HG03108 (cell line): ENCODE measurements around the gene OAF.

Source experiments
- ATAC-seq: cut with Tn5 transposase; IDR thresholded peaks from one replicate; pipeline ENCODE4 v1.9.1; 2021; ENCODE audit warnings: moderate library complexity; ENCODE audit not compliant: unreplicated experiment

OAF gene

DNA sequence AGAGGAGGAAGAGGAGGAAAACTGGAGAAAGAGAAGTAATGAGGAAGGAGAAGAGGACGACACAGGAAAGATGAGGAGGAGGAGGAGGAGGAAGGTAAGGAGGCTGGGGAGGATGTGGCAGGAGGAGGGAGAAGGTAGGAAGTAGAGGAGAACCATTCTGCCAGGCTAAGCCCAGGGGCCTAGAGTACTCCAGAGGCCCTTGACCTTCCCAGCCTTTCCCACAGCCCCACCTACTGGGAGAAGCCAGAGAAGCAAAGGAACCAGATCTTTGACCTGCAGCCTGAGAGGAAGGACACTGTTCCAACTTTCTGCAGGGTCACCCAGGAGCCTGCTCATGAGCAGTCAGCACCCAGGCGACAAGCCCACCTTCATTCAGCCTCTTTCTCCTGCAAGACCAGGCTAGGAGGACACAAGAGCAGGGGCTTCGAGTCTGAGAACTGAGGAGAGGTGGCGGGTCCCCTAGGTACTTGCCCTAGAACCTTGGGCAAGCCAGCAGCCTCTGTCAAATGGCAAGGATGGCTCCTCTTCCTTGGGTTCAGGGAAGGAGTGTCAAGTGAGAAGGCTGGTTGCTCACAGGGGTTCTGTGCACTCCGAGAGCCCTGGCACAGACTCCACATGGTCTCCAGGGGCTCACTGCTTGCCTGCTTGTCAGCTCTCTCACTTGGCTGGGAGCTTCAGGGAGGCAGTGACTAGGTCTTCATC, 27.9 kb upstream of the OAF start:
- ATAC-seq = no peak

DNA sequence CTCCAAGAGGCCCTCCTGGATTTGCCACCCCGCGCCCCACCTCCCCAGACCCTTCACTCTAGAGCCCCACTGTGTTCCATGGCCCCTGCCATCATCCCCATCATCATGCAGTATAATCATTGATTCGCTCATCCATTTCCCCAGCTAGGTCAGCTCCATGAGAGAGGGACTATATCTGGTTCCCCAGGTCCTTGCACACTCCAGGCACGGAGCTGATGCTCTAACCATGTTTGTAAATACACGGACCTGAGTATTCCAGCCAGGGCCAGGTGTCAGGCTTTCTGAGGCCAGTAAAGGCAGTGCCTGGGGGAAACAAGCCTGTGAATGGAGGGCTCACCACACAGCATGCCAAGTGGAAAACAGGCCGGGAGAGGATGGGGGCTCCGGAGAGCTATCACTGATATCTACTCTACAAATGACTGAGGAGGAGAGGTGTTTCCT, 27.1 kb upstream of the OAF start:
- ATAC-seq = no peak

DNA sequence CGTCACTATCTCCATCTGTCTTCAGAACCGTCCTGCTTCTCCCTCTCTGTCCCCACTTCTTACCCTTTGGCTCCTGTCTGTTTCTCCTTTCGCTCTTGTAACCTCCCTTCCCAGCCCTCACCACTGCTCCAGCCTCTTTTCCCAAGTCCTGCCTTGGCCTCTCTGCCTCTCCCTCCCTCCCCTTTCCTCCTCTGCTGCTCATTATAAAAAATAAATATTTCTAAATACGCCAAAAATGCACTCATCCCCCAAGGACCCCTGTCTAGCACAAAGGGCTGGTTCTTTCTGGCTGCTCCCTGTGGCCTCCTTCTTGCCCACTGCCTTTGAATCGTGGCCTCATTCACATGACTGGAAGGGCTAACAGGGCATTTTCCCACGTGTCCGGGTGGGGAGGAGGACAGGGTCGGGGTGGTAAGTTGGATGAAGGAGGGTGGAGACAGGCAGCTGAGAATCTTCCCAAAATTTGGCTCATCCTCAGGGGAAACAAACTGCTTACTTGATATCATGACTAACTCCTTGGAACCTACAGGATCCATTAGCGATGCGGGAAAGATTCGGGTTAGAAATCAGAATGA, 26.4 kb upstream of the OAF start:
- ATAC-seq = no peak

DNA sequence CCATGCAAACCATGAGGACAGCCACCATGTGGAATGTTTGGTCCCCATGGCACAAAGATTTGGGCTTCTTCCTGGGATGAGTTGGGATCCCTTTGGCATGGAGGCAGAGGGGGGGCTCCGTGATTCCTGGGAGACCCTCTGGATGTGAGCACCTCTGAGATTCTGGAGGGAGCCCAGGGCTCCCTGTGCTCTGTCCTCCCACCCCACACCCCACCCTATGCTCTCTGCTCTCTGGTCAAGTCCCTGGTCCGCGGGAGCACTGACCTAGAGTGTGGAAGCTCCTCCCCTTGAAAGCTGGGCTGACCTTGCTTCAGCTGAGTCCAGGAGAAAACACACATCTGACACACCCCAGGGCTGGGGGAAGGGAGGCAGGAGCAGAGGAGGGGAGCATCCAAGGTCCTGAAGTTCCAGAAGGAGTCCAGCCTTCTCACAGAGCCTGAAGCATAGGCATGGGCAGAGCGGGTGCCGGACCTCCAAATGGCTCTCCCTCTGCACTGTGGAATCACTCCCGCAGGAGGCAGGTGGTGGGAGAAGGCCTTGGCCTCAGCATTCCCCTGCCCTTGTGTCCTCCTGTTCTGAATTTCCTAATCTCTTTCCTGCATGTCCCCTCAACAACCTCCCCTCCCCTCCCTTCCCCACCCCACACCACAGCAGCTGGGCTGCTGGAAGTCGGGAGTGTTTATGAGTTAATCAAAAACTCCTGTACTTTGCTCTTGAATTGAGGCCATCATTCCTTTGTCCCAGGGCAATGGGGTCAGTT, 25.7 kb upstream of the OAF start:
- ATAC-seq = no peak

DNA sequence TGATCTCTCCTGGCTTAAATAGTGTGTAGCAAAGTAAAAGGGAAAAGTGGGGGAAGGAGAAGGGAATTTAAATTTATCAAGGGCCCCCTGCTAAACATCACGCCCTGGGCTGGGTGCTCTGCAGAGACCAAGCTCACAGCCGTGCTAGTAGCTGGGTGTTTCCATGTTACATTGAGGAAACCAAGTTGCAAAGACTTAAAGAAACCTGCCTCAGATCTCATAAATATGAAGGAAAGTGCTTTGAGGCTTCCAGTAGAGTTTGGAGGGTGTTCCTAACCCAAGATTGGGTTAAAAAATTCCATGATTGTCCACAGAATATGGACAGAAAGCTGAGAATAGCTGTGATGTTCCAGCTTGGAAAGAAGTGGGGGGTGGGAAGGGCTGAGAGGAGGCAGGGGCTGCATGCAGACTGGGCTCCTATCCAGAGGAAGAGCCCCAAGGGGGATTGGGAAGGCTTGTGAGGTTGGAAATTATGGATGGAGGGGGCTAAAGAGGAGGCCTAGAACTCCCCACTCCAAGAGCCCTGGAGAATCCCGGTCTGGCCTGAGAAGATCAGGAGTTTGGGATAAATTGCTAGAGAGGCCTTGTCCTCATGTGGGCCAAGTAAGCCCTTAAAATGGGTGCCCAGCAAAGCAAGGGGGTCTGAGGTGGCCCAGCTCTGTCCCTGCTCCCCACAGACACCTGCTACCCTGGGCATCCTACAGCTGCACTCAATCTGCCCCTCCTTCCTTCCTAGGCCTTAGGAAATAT, 25.0 kb upstream of the OAF start:
- ATAC-seq = no peak

DNA sequence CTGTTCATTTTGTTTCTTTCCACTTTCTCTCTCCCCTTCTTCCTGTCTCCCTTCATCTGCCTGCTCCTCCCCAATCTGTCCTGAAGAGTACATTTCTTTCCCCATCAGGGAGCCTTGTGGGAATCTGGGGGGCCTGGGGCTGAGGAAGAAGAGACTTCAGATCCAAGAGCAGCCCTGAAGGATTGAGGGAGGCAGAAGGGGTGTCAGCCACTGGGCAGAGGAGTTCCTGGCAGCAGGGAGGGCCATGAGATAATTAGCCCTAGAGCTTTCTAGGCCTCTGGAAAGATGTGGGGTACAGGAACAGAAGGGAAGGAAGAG, 24.4 kb upstream of the OAF start:
- no peak for ATAC-seq

DNA sequence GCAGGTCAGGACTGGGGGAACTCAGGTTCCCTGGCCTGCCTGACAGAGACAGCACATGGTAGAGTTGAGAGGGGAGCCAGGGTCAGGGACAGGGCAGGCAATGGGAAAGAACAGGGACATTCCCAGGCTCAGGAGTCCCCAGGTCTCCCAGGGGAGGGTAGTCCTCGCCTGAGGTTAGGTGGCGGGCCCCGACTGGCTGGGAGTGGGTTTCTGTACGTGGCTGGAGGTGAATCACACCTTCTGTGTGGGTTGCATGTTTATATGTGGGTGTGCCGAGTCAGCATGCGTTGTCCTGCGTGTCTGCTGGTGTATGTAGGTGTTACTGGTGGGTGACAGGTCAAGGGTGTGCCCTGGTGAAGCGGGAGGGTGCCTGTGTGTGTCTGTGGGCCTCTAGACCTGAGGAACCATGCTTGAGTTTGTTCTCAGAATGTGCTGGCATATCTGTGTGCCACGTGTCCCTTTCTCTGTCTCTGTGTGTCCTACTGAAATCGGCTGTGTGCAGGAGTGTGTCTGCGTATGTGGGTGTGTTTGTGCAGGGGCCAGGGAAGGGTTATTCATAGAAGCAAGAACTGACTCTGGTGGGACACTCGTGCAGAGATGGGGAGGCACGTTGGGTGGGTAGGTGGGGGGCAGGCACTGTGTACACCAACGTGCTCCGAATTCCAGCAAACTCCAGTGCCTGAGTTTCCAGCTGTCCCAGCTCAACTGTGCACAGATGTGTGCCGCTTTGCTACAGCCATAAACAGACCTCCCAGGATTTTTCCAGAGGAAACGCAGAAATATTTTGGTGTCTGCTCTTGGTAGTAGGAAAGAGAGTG, 23.8 kb upstream of the OAF start:
- peak; percentile 50 for ATAC-seq

DNA sequence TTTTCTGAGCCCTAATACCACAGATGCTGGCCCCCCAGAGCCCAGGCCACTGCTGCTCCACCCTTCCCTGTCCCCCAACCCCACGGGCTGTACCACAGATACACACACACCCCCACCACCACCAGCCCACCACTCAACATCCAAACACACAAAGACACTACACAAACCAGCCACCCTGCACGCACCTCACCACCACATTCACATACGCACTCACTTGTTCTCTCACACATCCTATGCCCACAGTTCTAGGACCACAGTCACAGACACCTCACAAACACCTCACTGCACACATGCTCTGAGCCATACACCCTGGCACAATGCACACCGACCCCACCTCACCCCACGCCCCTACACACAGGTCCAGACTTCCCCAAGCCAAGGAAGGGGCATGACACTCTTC, 22.5 kb upstream of the OAF start:
- no peak for ATAC-seq

DNA sequence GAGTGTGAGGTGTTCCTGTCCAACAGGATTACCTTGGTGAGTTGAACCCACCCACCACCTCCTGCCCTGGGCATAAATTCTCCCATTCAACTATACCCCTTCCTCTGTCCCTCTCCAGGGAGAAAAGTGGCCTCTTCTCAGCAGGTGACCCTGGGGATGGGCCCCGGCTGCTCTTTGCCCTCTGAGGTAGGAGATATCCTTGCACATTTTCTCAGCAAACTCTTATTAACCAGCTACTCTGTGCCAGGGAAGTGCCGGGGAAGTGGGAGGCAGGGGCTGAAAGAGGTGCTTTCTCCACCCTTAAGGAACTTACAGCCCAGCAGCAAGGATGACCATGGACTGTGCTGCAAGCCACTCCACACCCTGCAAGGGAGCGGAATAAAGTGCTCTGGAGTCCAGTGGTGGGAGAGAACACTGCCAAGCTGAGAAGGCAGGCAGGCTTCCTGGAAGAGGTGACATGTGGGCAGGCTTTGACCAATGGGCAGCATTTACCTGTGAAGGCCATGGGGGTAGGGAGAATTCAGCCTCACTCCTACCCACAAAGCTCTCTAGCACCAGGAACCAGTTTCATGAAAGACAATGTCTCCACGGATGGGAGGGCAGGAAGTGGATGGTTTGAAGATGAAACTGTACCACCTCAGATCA, 21.9 kb upstream of the OAF start:
- ATAC-seq = no peak

DNA sequence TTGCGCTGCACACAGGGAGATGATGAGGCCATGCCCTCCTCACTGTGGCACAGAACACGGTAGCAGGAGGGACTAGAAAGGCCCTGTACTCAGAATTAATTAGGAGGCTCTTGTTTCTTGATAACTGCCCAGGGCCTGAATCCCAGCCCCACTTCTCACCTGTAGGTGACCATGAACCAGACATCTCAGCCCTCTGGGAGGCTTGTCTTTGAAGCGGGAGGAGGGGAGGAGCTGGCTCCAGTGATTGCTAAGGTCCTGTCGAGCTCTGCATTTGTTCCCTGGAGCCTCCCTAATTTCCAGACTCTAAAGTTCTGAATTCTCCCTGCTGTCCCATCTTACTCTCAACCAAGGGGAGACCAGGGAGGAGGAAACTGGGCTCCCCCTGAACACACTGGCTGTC, 19.8 kb upstream of the OAF start:
- no peak for ATAC-seq

DNA sequence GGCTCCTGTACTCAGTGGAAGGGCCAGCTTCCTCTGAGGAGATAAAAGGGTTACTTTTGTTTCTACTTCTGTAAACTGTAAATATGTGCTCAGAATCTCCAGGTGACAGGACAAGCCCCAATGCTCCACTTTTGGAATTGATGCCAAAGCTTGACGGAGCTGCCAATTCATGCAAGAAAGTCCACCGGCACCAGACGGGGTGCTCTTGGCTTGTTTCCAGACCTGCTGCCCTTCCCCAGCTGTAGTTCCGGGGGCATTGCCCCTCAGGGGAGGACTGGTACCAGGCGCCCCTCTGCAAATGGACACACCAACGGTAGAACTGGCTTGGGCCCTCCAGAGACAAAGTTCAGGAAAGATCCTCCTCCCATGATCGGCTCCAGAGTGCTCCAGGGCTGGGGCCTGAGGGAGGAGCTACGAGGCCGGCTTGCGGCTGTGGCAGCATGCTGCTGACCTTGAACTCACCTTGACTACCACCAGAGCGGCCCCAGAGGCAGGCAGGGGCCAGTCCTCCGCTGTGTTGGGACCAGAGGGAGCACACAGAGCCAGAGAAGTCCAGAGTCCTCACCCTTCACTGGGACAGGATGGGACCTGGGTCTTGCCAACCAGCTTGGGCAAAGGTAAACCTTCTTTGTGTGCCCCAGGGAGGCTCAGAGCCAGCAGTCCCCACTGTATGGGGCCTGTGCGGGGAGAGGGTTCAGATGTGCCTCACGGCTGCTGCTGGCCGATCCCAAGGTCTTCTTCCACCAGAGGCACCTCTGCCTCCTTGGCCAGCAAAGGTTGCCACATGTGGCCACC, 17.8 kb upstream of the OAF start:
- no peak for ATAC-seq

DNA sequence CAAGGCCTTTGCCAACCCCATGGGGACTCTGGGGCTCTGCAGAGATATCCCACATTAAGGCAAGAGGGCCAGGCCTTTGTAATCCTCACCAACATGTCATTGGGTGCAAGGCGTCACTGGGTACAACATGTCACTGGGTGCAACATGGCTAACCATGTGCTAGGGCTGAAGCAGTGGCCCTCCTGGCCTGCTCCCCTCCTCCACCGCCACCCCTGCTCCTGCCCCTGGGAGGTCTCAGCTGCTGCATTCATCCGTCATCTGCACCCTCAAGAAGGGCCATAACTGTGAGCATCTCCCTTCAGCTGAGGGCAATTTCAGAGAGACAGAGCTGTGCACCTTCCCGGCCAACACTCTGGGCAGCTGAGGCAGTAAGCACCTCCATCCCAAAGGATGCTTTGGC, 16.7 kb upstream of the OAF start:
- ATAC-seq = no peak

DNA sequence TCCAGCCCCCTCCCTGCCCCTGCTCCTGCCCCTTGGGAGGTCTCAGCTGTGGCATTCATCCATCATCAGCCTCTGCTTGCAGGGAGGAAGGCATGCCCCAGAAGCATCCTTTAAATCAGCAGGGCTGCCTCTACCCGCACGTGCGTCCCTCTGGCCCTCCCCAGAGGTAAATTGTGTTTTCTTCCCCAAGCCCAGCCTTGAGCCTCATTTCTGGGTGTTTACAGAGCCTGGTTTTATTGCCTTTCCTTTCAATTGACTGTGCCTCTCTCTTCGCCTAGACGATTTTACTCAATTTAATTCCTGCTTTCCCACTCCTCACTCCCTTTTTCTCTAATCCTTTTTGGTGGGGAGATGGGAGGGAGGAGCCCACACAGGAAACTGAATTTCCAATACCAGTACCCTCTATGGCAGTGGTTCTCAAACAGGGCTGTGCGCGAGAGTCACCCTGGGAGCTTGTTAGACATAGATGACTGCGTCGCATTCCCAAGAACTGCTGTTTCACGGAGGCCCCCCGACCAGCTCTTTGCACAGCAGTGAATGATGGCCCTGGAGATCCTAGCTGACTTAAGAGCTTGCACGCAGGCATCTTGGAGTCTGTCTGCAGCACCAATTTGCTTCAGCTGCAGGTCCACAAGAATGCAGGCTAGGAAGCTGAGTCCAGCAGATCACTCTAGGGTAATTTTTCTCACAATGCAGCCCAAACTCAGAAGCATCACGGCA, 15.1 kb upstream of the OAF start:
- ATAC-seq = no peak

DNA sequence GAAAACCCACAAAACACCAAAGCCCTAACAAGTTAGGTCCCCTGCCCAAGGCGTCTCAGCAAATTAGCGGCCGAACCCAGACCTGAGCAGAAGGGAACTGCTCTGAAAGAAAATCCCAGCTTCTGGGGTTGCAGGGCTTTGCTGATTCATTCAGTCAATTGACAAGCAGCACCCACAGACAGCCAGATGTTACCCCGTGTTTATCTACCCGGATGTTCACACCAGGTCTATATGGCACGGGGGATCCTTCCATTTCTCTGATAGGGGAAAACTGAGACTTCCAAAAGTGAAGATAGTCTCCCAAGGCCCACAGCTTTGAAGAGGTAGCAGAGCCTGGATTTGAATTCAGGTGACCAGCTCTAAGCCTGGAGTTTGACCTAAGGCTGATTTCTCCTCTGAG, 14.0 kb upstream of the OAF start:
- no peak for ATAC-seq

DNA sequence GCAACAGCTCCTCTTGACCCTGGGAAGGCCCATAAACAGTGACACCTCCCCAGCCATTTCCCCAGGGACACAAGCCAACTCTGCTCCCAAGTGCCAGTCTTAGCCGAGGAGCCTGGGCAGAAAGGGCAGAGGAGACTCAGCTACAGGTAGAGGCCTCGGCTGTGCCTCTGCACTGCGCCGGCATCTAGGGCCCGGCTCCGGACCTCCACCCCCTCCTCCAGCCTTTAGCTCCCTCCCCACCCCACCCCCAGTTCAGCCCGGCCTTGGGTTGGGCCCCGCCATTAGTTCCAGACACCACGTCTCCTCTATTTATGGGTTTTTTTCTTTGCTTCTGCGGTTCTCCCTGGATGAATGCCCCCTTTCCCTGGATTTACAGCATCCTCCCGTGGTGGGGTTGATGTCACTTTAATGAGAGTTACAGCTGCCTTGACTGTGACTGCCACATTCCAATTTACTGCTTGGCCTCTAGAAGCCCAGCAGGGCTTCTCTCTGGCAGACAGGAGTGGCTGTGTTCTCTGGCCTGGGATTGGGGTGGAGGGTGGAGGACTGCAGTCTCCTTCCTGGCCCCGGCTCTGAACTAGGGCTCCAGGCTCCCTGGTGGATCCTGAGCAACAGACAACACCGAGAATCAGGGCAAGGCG, 13.5 kb upstream of the OAF start:
- ATAC-seq = no peak

DNA sequence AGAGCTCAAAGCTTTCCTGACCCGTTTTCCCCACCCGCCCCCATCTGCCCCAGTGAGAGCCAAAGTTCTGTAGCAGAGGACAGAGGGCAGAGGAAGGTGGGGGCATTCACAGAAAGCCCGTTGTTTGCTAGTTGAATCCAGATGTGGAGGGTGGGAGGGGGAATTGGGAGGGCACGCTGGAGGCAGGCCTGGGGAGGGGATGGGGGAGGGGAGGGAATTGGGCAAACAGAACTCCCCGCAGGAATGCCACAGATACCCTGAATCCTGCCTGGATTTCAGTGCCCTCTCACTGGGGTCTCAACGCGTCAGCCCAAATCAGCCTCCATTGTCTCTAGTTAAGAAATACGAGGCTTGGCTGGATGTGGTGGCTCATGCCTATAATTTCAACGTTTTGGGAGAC, 12.9 kb upstream of the OAF start:
- no peak for ATAC-seq

DNA sequence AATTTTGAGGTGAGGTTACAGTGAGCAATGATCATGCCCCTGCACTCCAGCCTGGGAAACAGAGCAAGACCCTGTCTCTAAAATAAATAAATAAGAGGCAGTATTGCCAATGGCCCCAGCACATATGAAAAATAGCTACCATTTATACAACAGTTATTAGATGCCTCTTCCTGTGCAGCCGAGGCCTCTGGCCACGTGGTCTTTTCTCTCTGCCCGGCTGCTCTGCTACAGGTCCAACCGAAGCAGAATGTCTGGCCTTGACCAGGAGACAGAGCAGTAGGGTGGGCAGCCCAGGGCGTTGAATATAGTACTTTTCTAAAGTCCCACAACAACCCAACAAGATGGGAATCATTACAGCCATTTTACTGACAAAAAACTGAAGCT, 12.4 kb upstream of the OAF start:
- no peak for ATAC-seq

DNA sequence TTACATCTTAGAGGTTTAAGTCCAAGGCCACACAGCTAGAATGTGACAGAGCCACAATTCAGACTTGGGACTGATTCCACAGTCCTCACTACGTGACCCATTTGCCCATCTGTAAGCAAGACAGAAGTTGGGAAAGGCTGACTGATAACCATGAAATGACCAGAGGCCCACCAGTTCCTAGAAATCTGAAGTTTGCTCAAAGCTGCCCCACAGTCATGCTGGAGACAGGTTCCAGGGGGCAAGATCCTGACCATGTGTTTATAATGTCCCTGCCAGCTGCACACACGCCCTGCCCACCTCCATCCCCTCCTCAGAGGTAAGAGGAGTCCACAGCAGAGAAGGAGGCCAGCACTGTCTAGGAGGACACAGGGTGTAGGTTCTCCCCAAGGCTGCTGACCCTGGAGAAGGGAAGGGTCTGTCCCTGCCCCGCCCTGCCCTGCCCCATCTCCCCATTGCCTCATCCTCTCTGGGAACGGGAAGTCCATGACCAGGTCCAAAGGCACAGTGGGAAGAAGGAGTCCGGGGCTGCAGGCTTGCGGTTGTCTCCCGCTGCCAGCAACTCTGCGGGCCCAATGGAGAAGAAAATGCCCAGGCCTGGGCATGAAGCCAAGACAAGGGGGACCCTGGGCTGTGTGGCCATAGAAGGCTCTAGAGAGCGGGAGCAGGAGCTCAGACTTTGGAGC, 11.9 kb upstream of the OAF start:
- ATAC-seq = no peak
